GM18907 (cell line): Measurements from ENCODE around the gene CSTPP1.
"Not testable (repeated sequence)": the region's sequence is repeated elsewhere in the genome, so short reads cannot be mapped to it uniquely, and the experiment has no call there.

Experiments used
- ATAC-seq: cut with Tn5 transposase; IDR thresholded peaks from one replicate; pipeline ENCODE4 v1.9.1; 2021; ENCODE audit warnings: mild to moderate bottlenecking, moderate library complexity; ENCODE audit not compliant: unreplicated experiment

CSTPP1 gene

GRCh38 chr11:46984987-46985386 is 48.4 kb downstream of the CSTPP1 start:
- ATAC-seq: no peak

- ATAC-seq: no peak
Measured at GRCh38 chr11:46987183-46987582, 50.6 kb downstream of the CSTPP1 start.

GRCh38 chr11:46989810-46990487 is 53.4 kb downstream of the CSTPP1 start:
- not testable (repeated sequence) for ATAC-seq

- no peak for ATAC-seq
Measured at GRCh38 chr11:46991391-46991790, 54.8 kb downstream of the CSTPP1 start.

- ATAC-seq: not testable (repeated sequence)
Measured at GRCh38 chr11:46992386-46992785, 55.8 kb downstream of the CSTPP1 start.

GRCh38 chr11:46997796-46998195 is 61.2 kb downstream of the CSTPP1 start:
- not testable (repeated sequence) for ATAC-seq

GRCh38 chr11:46999217-46999616 is 62.7 kb downstream of the CSTPP1 start:
- no peak for ATAC-seq

- ATAC-seq: no peak
Measured at GRCh38 chr11:47000033-47000432, 63.5 kb downstream of the CSTPP1 start.

GRCh38 chr11:47001781-47002181 is 65.2 kb downstream of the CSTPP1 start:
- ATAC-seq: no peak

GRCh38 chr11:47002390-47002789 is 65.8 kb downstream of the CSTPP1 start:
- no peak for ATAC-seq

GRCh38 chr11:47003180-47003877 is 66.8 kb downstream of the CSTPP1 start:
- ATAC-seq: no peak

- no peak for ATAC-seq
Measured at GRCh38 chr11:47004595-47005033, 68.1 kb downstream of the CSTPP1 start.

- ATAC-seq: no peak
Measured at GRCh38 chr11:47005441-47005840, 68.9 kb downstream of the CSTPP1 start.

GRCh38 chr11:47007579-47007978 is 71.0 kb downstream of the CSTPP1 start:
- ATAC-seq: no peak

GRCh38 chr11:47010179-47010578 is 73.6 kb downstream of the CSTPP1 start:
- no peak for ATAC-seq

- ATAC-seq: no peak
Measured at GRCh38 chr11:47014097-47014496, 77.5 kb downstream of the CSTPP1 start.

GRCh38 chr11:47018637-47019036 is 82.1 kb downstream of the CSTPP1 start:
- no peak for ATAC-seq

GRCh38 chr11:47020793-47021526 is 84.4 kb downstream of the CSTPP1 start:
- no peak for ATAC-seq

GRCh38 chr11:47021527-47021818 is 84.9 kb downstream of the CSTPP1 start:
- no peak for ATAC-seq

GRCh38 chr11:47021965-47022364 is 85.4 kb downstream of the CSTPP1 start:
- no peak for ATAC-seq

- ATAC-seq: no peak
Measured at GRCh38 chr11:47028195-47029093, 91.9 kb downstream of the CSTPP1 start.
